ENCODE measurements around the gene ZNF385D. TPM values are rescaled to one million over a fixed set of nuclear protein-coding genes. Genes with fewer than 3 reads are reported as not detected.
A peak's percentile ranks its signal among the peaks of the same experiment; 100 is the strongest.

The ZNF385D gene
- total RNA-seq, 2 donors from 2014 or later: 5.3 TPM; not detected in 1

GRCh38 chr3:21457084-21457483, 293.9 kb downstream of the ZNF385D start:
- ATAC-seq: no peak
- H3K4me1 Mint-ChIP-seq: no peaks in the 10 kb centered on the region
- H3K27ac Mint-ChIP-seq: no peak overlapping the region
- H3K9me3 ChIP-seq (ENCODE audit: control insufficient read depth, low read length, poor library complexity, severe bottlenecking): no peaks in the 10 kb centered on the region
- H3K4me3 Mint-ChIP-seq: no peak overlapping the region
- H3K36me3 Mint-ChIP-seq (ENCODE audit: low read depth): no peaks in the 10 kb centered on the region
- H3K27me3 Mint-ChIP-seq: no peaks in the 10 kb centered on the region
- DNase-seq: no peak

GRCh38 chr3:21449738-21450137, 301.3 kb downstream of the ZNF385D start:
- Mint-ChIP-seq H3K4me1 (no peaks in the 10 kb centered on the region), H3K27ac (no peak overlapping the region), H3K4me3 (no peak overlapping the region), H3K36me3 (ENCODE audit: low read depth) (no peaks in the 10 kb centered on the region), H3K27me3 (no peaks in the 10 kb centered on the region)
- peaks cover 2% of the 10 kb centered on the region for H3K9me3 ChIP-seq (ENCODE audit: control insufficient read depth, low read length, poor library complexity, severe bottlenecking)
- DNase-seq (no peak), ATAC-seq (no peak)

- H3K36me3 Mint-ChIP-seq (ENCODE audit: low read depth): no peaks in the 10 kb centered on the region
- H3K9me3 ChIP-seq (ENCODE audit: control insufficient read depth, low read length, poor library complexity, severe bottlenecking): peaks cover 2% of the 10 kb centered on the region
- H3K4me1 Mint-ChIP-seq: no peaks in the 10 kb centered on the region
- H3K27ac Mint-ChIP-seq: no peak overlapping the region
- no peaks in the 10 kb centered on the region for H3K27me3 Mint-ChIP-seq
- no peak overlapping the region for H3K4me3 Mint-ChIP-seq
- DNase-seq (no peak), ATAC-seq (no peak)
Measured at GRCh38 chr3:21447476-21448151, 303.4 kb downstream of the ZNF385D start.

DNA sequence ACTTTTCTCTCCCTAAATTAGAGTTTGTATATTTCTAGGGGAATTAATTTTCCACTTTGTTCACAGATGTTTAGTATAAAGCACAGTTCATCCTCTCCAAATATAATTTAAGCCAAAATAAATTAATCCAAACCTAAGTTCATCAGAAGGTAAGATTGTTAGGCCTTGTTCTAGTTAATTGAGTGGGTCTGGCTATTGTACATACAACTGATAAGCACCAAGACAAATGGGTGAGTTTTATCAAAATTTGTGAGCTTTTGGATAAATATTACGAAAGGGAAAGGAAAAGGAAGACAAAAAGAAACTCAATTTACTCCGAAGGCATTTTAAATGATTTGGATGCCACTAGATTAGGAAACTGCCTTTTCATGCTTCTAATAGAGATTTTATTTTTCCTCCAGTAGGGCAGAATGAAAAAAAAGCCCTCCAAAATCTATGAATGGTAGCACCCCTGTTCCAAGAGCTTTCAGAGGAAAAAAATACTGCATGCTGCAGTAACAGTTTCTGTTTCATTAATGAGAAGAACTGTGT, 304.0 kb downstream of the ZNF385D start:
- Mint-ChIP-seq H3K36me3 (ENCODE audit: low read depth) (no peaks in the 10 kb centered on the region), H3K4me1 (no peaks in the 10 kb centered on the region), H3K4me3 (no peak overlapping the region), H3K27me3 (no peaks in the 10 kb centered on the region), H3K27ac (no peak overlapping the region)
- DNase-seq (no peak), ATAC-seq (no peak)
- H3K9me3 ChIP-seq (ENCODE audit: control insufficient read depth, low read length, poor library complexity, severe bottlenecking): peaks cover 2% of the 10 kb centered on the region

GRCh38 chr3:21446027-21446426, 305.0 kb downstream of the ZNF385D start:
- Mint-ChIP-seq H3K27ac (no peak overlapping the region), H3K27me3 (no peaks in the 10 kb centered on the region), H3K36me3 (ENCODE audit: low read depth) (no peaks in the 10 kb centered on the region), H3K4me3 (no peak overlapping the region), H3K4me1 (no peaks in the 10 kb centered on the region)
- ATAC-seq: no peak
- DNase-seq: no peak
- peaks cover 2% of the 10 kb centered on the region for H3K9me3 ChIP-seq (ENCODE audit: control insufficient read depth, low read length, poor library complexity, severe bottlenecking)

GRCh38 chr3:21441821-21442220, 309.2 kb downstream of the ZNF385D start:
- no peak for DNase-seq
- Mint-ChIP-seq H3K27me3 (no peaks in the 10 kb centered on the region), H3K4me1 (no peaks in the 10 kb centered on the region), H3K27ac (no peak overlapping the region), H3K4me3 (peak overlapping the region; percentile 5), H3K36me3 (ENCODE audit: low read depth) (no peaks in the 10 kb centered on the region)
- no peak for ATAC-seq
- no peaks in the 10 kb centered on the region for H3K9me3 ChIP-seq (ENCODE audit: control insufficient read depth, low read length, poor library complexity, severe bottlenecking)

DNA sequence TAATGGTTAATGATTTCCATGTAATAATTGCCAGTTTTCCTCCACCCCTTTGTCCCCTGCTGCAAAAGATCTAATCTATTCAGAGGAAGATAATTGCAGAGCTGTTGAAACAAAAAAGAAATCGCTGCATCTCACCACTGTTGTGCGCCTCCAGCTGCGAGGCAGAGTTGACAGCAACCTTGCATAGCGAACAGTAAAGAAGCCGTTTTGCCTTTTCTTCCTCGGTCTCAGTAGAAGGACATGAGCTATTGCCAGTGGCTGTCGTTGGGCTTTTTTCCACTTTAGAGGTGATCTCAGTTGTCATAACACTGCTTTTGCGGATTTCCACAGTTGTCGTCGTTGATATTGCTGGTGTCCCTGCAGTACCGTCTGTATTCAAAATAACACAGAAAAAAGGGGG, 314.2 kb downstream of the ZNF385D start:
- no peaks in the 10 kb centered on the region for H3K36me3 Mint-ChIP-seq (ENCODE audit: low read depth)

DNA sequence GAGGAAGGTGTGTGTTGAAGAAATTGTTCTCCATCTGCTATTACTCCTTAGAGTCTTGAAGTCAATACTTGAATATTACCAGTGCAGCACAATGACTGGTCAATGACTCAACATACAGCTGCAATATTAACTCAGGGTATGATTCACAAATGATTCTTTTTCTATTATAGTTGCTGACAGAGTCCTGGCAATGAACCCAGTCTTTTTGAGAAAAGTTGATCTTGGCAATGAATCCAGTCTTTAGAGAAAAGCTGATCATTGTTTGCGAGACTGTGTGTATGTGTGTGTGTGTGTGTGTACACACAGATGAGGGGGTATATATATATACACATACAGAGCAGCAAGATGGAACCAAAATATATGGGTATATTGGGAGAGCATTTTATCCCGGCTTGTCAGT, 315.1 kb downstream of the ZNF385D start:
- Mint-ChIP-seq H3K36me3 (ENCODE audit: low read depth) (no peaks in the 10 kb centered on the region), H3K4me3 (no peak overlapping the region), H3K4me1 (no peaks in the 10 kb centered on the region), H3K27ac (no peak overlapping the region), H3K27me3 (no peaks in the 10 kb centered on the region)
- ATAC-seq: no peak
- DNase-seq: no peak
- no peaks in the 10 kb centered on the region for H3K9me3 ChIP-seq (ENCODE audit: control insufficient read depth, low read length, poor library complexity, severe bottlenecking)

More for the DNA sequence above, 314.2 kb downstream of the ZNF385D start:
- no peaks in the 10 kb centered on the region for H3K27me3 Mint-ChIP-seq
- no peaks in the 10 kb centered on the region for H3K4me1 Mint-ChIP-seq
- ATAC-seq (no peak), DNase-seq (no peak)
- H3K9me3 ChIP-seq (ENCODE audit: control insufficient read depth, low read length, poor library complexity, severe bottlenecking): no peaks in the 10 kb centered on the region
- H3K4me3 Mint-ChIP-seq: no peak overlapping the region
- H3K27ac Mint-ChIP-seq: no peak overlapping the region

GRCh38 chr3:21434310-21434709, 316.7 kb downstream of the ZNF385D start:
- no peaks in the 10 kb centered on the region for H3K4me1 Mint-ChIP-seq
- H3K4me3 Mint-ChIP-seq: no peak overlapping the region
- no peaks in the 10 kb centered on the region for H3K9me3 ChIP-seq (ENCODE audit: control insufficient read depth, low read length, poor library complexity, severe bottlenecking)
- no peaks in the 10 kb centered on the region for H3K36me3 Mint-ChIP-seq (ENCODE audit: low read depth)
- H3K27me3 Mint-ChIP-seq: no peaks in the 10 kb centered on the region
- ATAC-seq: no peak
- H3K27ac Mint-ChIP-seq: no peak overlapping the region
- DNase-seq: no peak

- no peaks in the 10 kb centered on the region for H3K9me3 ChIP-seq (ENCODE audit: control insufficient read depth, low read length, poor library complexity, severe bottlenecking)
- H3K27me3 Mint-ChIP-seq: no peaks in the 10 kb centered on the region
- no peaks in the 10 kb centered on the region for H3K4me1 Mint-ChIP-seq
- no peak for ATAC-seq
- H3K4me3 Mint-ChIP-seq: no peak overlapping the region
- H3K27ac Mint-ChIP-seq: no peak overlapping the region
- H3K36me3 Mint-ChIP-seq (ENCODE audit: low read depth): no peaks in the 10 kb centered on the region
- DNase-seq: no peak
Measured at GRCh38 chr3:21433751-21434150, 317.3 kb downstream of the ZNF385D start.

DNA sequence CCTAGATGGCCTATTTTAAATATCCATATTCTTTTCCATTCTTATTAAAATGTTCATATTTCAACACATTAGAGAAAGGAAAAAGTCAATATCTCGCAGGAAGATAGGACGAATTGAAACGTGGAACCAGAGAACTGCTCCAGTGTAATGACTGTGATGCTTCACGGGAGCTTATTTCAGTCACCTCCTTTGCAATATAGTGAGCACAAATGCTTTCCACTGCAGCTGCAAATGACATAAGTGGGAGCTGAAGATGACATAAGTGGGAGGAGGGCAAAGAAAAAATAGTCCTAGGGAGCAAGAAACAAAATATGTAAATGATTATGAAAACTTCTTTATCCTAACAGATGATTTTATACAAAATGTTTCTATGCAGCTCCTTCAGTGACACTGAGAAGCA, 324.1 kb downstream of the ZNF385D start:
- ATAC-seq (no peak), DNase-seq (no peak)
- H3K27me3 Mint-ChIP-seq: no peaks in the 10 kb centered on the region
- no peak overlapping the region for H3K27ac Mint-ChIP-seq
- H3K36me3 Mint-ChIP-seq (ENCODE audit: low read depth): no peaks in the 10 kb centered on the region
- H3K4me1 Mint-ChIP-seq: no peaks in the 10 kb centered on the region
- no peak overlapping the region for H3K4me3 Mint-ChIP-seq
- H3K9me3 ChIP-seq (ENCODE audit: control insufficient read depth, low read length, poor library complexity, severe bottlenecking): no peaks in the 10 kb centered on the region

DNA sequence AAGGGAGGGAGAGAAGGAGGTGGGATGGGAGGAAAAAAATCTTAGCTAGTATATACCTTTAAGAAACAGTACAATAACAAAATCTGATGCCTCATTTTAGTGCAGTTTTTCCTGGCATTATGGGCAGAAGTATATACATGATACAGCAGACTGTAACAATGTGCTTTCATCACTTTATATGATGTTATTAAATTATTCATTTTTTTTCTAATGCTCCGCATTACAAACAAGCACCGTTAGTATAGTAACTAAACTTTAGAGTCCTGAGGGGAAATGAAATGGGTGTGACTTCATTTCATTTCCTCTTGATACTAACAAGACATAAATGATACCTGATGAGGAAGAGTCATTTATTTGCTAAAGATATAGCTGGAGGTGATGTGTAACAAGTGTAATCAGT, 325.3 kb downstream of the ZNF385D start:
- no peak for ATAC-seq
- Mint-ChIP-seq H3K36me3 (ENCODE audit: low read depth) (no peaks in the 10 kb centered on the region), H3K27ac (no peak overlapping the region), H3K4me3 (no peak overlapping the region), H3K27me3 (no peaks in the 10 kb centered on the region), H3K4me1 (no peaks in the 10 kb centered on the region)
- no peaks in the 10 kb centered on the region for H3K9me3 ChIP-seq (ENCODE audit: control insufficient read depth, low read length, poor library complexity, severe bottlenecking)
- no peak for DNase-seq

GRCh38 chr3:21421096-21421495, 329.9 kb downstream of the ZNF385D start:
- Mint-ChIP-seq H3K4me1 (no peaks in the 10 kb centered on the region), H3K36me3 (ENCODE audit: low read depth) (no peaks in the 10 kb centered on the region), H3K27ac (no peak overlapping the region), H3K4me3 (no peak overlapping the region), H3K27me3 (no peaks in the 10 kb centered on the region)
- no peak for ATAC-seq
- H3K9me3 ChIP-seq (ENCODE audit: control insufficient read depth, low read length, poor library complexity, severe bottlenecking): no peaks in the 10 kb centered on the region
- no peak for DNase-seq

GRCh38 chr3:21417991-21418390, 333.0 kb downstream of the ZNF385D start:
- no peak for ATAC-seq
- no peaks in the 10 kb centered on the region for H3K4me1 Mint-ChIP-seq

More at GRCh38 chr3:21417991-21418390, 333.0 kb downstream of the ZNF385D start:
- Mint-ChIP-seq H3K36me3 (ENCODE audit: low read depth) (no peaks in the 10 kb centered on the region), H3K4me3 (no peak overlapping the region), H3K27me3 (no peaks in the 10 kb centered on the region), H3K27ac (no peak overlapping the region)
- no peak for DNase-seq
- no peaks in the 10 kb centered on the region for H3K9me3 ChIP-seq (ENCODE audit: control insufficient read depth, low read length, poor library complexity, severe bottlenecking)
